MM.1S (cell line): ENCODE data around the gene ATP6V1B1.

Experiments used
- DNase-seq: peaks from one replicate; pipeline ENCODE4 v3.0.0-alpha.2; 2015
- H2AFZ ChIP-seq: fragments of 300-600 bp; sonication (generic); 2 replicates; pipeline ENCODE4 v1.6.0; 2016; ENCODE audit warnings: antibody characterized with exemption, low read length
- H3F3A ChIP-seq: fragments of 300-600 bp; sonication (generic); 2 replicates; pipeline ENCODE4 v1.6.1; 2016; ENCODE audit warnings: mild to moderate bottlenecking, antibody characterized with exemption, low read length, moderate library complexity, mixed read lengths; ENCODE audit not compliant: insufficient read depth
- H3K27ac ChIP-seq: fragments of 300-600 bp; sonication (generic); 2 replicates; pipeline ENCODE4 v1.5.1; 2016; ENCODE audit warnings: mild to moderate bottlenecking, low read length
- H3K27me3 ChIP-seq: fragments of 300-600 bp; sonication (generic); replicated peaks from 2 replicates; pipeline ENCODE4 v1.6.0; 2016; ENCODE audit warnings: low read length; ENCODE audit not compliant: insufficient read depth
- H3K36me3 ChIP-seq: fragments of 300-600 bp; sonication (generic); replicated peaks from 2 replicates; pipeline ENCODE4 v1.6.1; 2016; ENCODE audit warnings: mild to moderate bottlenecking, low read length, mixed read lengths; ENCODE audit not compliant: insufficient read depth
- H3K4me1 ChIP-seq: fragments of 300-600 bp; sonication (generic); 2 replicates; pipeline ENCODE4 v1.6.1; 2016; ENCODE audit warnings: low read length, mixed read lengths
- H3K4me2 ChIP-seq: fragments of 300-600 bp; sonication (generic); 2 replicates; pipeline ENCODE4 v1.6.0; 2016; ENCODE audit warnings: low read depth, low read length
- H3K4me3 ChIP-seq: fragments of 300-600 bp; sonication (generic); 2 replicates; pipeline ENCODE4 v1.5.1; 2016; ENCODE audit warnings: low read length, mixed read lengths
- H3K79me2 ChIP-seq: fragments of 300-600 bp; sonication (generic); 2 replicates; pipeline ENCODE4 v1.6.1; 2016; ENCODE audit warnings: mixed run types, low read length, mixed read lengths
- H3K9ac ChIP-seq: fragments of 300-600 bp; sonication (generic); 2 replicates; pipeline ENCODE4 v1.6.1; 2016; ENCODE audit warnings: low read length, mixed read lengths
- H3K9me2 ChIP-seq: fragments of 300-600 bp; sonication (generic); replicated peaks from 2 replicates; pipeline ENCODE4 v1.6.1; 2016; ENCODE audit warnings: mild to moderate bottlenecking, low read length, mixed read lengths; ENCODE audit not compliant: insufficient read depth
- H3K9me3 ChIP-seq: fragments of 300-600 bp; sonication (generic); replicated peaks from 2 replicates; pipeline ENCODE4 v1.6.1; 2016; ENCODE audit warnings: mild to moderate bottlenecking, low read length, mixed read lengths; ENCODE audit not compliant: insufficient read depth
- H4K20me1 ChIP-seq: fragments of 300-600 bp; sonication (generic); 2 replicates; pipeline ENCODE4 v1.6.1; 2016; ENCODE audit warnings: mild to moderate bottlenecking, low read length, moderate library complexity, mixed read lengths; ENCODE audit not compliant: insufficient read depth
- EZH2 ChIP-seq: fragments of 300-600 bp; sonication (generic); optimal IDR thresholded peaks from 2 replicates; pipeline ENCODE3; 2017; ENCODE audit warnings: low read depth, mild to moderate bottlenecking, antibody characterized with exemption, low read length, mixed read lengths
- EZH2phosphoT487 ChIP-seq: fragments of 300-600 bp; sonication (generic); IDR thresholded peaks from 2 replicates; pipeline ENCODE4 v1.6.1; 2018; ENCODE audit warnings: antibody characterized with exemption, low read length
- TF ChIP-seq, protein P1 (sequence below): fragments of 300-600 bp; sonication (generic); IDR thresholded peaks from 2 replicates; pipeline ENCODE4 v1.5.1; 2016; ENCODE audit warnings: antibody characterized with exemption, low read length, mixed read lengths

ATP6V1B1 gene

DNA sequence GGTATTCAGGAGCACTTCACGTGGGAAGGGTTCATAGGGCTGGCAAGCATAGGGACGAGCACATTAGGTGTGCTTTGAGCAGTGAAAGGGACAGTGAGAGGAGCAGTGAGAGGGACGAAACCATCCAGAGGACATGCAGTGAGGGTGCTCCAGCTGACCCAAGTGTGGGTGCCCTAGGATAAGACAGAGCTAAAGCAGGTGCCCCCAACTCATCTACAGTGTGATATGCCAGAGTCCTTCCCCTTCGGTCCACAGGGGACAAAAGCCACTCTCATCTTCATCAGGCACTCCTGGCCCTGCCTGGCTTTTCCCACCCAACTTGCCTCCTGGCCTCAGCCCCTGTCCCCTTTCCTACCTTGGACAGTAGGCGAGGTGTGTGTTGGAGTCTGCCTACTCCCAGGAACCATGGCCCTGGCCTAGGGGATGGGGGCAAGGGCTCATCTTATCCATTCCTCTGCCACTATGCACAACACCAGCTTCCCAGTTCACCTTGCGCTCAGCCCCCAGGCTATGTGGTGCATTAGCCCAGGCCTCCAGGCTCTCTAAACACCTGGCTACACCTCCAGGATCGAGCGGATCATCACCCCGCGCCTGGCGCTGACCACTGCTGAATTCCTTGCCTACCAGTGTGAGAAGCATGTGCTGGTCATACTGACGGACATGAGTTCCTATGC lies 26.6 kb downstream of the ATP6V1B1 start:
- H3K4me3 ChIP-seq = no peak overlapping the region
- no peak overlapping the region for H3K4me2 ChIP-seq
- no peaks in the 10 kb centered on the region for H4K20me1 ChIP-seq
- peaks cover 40% of the 10 kb centered on the region for H3K27me3 ChIP-seq
- no peak overlapping the region for H2AFZ ChIP-seq
- no peaks in the 10 kb centered on the region for H3F3A ChIP-seq
- no peaks in the 10 kb centered on the region for H3K9me2 ChIP-seq
- H3K79me2 ChIP-seq = no peaks in the 10 kb centered on the region
- no peak for DNase-seq
- H3K27ac ChIP-seq = no peak overlapping the region
- H3K9ac ChIP-seq = no peak overlapping the region
- TF ChIP-seq EZH2 (no peak), EZH2phosphoT487 (no peak)
- TF ChIP-seq, protein P1, sequence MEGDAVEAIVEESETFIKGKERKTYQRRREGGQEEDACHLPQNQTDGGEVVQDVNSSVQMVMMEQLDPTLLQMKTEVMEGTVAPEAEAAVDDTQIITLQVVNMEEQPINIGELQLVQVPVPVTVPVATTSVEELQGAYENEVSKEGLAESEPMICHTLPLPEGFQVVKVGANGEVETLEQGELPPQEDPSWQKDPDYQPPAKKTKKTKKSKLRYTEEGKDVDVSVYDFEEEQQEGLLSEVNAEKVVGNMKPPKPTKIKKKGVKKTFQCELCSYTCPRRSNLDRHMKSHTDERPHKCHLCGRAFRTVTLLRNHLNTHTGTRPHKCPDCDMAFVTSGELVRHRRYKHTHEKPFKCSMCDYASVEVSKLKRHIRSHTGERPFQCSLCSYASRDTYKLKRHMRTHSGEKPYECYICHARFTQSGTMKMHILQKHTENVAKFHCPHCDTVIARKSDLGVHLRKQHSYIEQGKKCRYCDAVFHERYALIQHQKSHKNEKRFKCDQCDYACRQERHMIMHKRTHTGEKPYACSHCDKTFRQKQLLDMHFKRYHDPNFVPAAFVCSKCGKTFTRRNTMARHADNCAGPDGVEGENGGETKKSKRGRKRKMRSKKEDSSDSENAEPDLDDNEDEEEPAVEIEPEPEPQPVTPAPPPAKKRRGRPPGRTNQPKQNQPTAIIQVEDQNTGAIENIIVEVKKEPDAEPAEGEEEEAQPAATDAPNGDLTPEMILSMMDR = no peak
- H3K36me3 ChIP-seq = no peaks in the 10 kb centered on the region
- H3K9me3 ChIP-seq = no peaks in the 10 kb centered on the region
- 0 out of 2 replicates have a peak, but pooled peaks cover 4% of the 10 kb centered on the region for H3K4me1 ChIP-seq

DNA sequence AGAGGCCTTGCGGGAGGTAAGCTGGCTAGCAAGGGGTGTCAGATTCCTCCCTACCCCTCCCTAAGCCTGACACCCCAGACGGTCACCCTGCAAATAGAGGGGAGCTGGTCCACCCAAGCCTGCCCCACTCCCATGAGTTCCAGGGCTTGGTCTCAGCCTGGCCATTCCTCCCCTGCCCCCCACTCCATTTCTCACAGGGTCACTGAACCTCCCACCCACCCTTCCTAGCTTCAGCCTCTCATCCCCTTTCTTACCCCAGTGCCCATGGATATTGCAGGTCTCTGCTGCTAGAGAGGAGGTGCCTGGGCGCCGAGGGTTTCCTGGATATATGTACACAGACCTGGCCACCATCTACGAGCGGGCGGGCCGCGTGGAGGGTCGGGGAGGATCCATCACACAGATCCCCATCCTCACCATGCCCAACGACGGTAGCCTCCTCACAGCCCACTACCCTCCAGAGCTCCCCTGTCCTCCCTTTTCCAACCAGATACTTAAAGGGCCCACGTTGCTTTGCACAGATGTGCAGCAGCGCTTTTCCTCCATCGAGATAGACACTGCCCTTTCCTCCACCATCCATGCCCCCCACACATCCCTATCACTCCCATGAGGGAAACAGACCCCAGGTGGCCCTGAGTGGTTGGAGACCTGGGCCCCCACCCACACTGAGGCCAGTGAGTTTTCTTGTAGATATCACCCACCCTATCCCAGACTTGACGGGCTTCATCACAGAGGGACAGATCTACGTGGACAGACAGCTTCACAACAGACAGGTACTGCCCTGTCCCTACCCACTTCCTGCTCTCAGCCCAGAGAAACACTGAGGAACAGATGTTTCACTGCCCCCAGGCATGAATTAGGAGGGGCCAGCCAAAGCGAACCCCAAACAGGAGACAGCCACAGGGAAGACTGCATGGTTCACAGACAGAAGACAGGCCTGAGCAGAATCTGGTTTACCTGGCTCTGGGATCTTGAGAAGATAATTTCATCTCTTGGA lies 27.5 kb downstream of the ATP6V1B1 start:
- H3K27me3 ChIP-seq = peaks cover 48% of the 10 kb centered on the region
- no peaks in the 10 kb centered on the region for H4K20me1 ChIP-seq
- no peaks in the 10 kb centered on the region for H3K36me3 ChIP-seq
- TF ChIP-seq EZH2 = no peak
- H3K9me3 ChIP-seq = no peaks in the 10 kb centered on the region
- H3F3A ChIP-seq = no peaks in the 10 kb centered on the region
- no peaks in the 10 kb centered on the region for H3K79me2 ChIP-seq
- H2AFZ ChIP-seq = no peak overlapping the region
- 0 out of 2 replicates have a peak, but pooled peaks cover 4% of the 10 kb centered on the region for H3K4me1 ChIP-seq
- no peak overlapping the region for H3K27ac ChIP-seq
- no peak overlapping the region for H3K9ac ChIP-seq
- H3K4me3 ChIP-seq = no peak overlapping the region
- no peak overlapping the region for H3K4me2 ChIP-seq
- DNase-seq = no peak
- H3K9me2 ChIP-seq = no peaks in the 10 kb centered on the region

DNA sequence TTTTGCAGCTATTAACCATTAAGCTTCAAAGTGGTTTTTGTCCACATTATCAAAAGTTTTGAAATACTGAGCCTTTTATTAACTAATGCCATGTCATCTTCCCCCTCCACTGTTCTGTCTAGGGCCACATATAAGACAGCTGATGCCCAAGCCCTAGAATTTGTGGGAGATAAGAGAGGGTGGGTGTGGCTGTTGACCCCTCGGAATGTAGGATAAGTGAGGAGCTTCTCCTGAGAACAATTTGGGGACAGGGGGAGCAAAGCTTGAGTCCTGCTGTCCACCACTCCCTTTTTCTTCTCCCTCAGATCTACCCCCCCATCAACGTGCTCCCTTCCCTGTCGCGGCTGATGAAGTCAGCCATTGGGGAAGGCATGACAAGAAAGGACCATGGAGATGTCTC lies 28.4 kb downstream of the ATP6V1B1 start:
- H3K4me1 ChIP-seq = 0 out of 2 replicates have a peak, but pooled peaks cover 4% of the 10 kb centered on the region
- H3K9ac ChIP-seq = no peak overlapping the region
- H3K27ac ChIP-seq = no peak overlapping the region
- TF ChIP-seq EZH2phosphoT487 (no peak), EZH2 (no peak)
- TF ChIP-seq, protein P1 = no peak
- H4K20me1 ChIP-seq = no peaks in the 10 kb centered on the region
- no peak overlapping the region for H3K4me3 ChIP-seq
- no peaks in the 10 kb centered on the region for H3K36me3 ChIP-seq
- no peaks in the 10 kb centered on the region for H3F3A ChIP-seq
- H3K9me3 ChIP-seq = no peaks in the 10 kb centered on the region
- no peak overlapping the region for H3K4me2 ChIP-seq
- no peak overlapping the region for H2AFZ ChIP-seq
- H3K79me2 ChIP-seq = no peaks in the 10 kb centered on the region
- no peak for DNase-seq
- peaks cover 50% of the 10 kb centered on the region for H3K27me3 ChIP-seq
- H3K9me2 ChIP-seq = no peaks in the 10 kb centered on the region
